NCI-H2196 (cell line): ENCODE results near the gene SLC25A10.
"Not testable (repeated sequence)": the region's sequence is repeated elsewhere in the genome, so short reads cannot be mapped to it uniquely, and the experiment has no call there.

Experiments
- DNase-seq: peaks from one replicate; lab custom pipeline; 2025; ENCODE audit not compliant: unreplicated experiment; lab: John Stamatoyannopoulos, UW

Gene SLC25A10

GRCh38 chr17:81720267-81721071 is 8.4 kb downstream of the SLC25A10 start:
- DNase-seq: no peak

GRCh38 chr17:81722184-81723120 is 10.4 kb downstream of the SLC25A10 start:
- peak; percentile 89 for DNase-seq

- DNase-seq: no peak
These were observed 11.6 kb downstream of the SLC25A10 start for GRCh38 chr17:81723651-81724209.

GRCh38 chr17:81725439-81725838 is 13.4 kb downstream of the SLC25A10 start:
- no peak for DNase-seq

GRCh38 chr17:81726004-81726403 is 13.9 kb downstream of the SLC25A10 start:
- DNase-seq: no peak

GRCh38 chr17:81727324-81728031 is 15.4 kb downstream of the SLC25A10 start:
- DNase-seq: peak; percentile 98

- peak; percentile 94 for DNase-seq
These were observed 21.7 kb downstream of the SLC25A10 start for GRCh38 chr17:81733507-81734404.

- DNase-seq: no peak
These were observed 22.6 kb downstream of the SLC25A10 start for GRCh38 chr17:81734405-81735263.

GRCh38 chr17:81735264-81736102 is 23.4 kb downstream of the SLC25A10 start:
- DNase-seq: no peak

GRCh38 chr17:81737947-81738800 is 26.1 kb downstream of the SLC25A10 start:
- no peak for DNase-seq

GRCh38 chr17:81738801-81739393 is 26.8 kb downstream of the SLC25A10 start:
- no peak for DNase-seq

GRCh38 chr17:81739593-81739992 is 27.5 kb downstream of the SLC25A10 start:
- DNase-seq: not testable (repeated sequence)

GRCh38 chr17:81740395-81740961 is 28.4 kb downstream of the SLC25A10 start:
- no peak for DNase-seq

GRCh38 chr17:81741049-81741593 is 29.0 kb downstream of the SLC25A10 start:
- no peak for DNase-seq

GRCh38 chr17:81741594-81742452 is 29.7 kb downstream of the SLC25A10 start:
- DNase-seq: no peak
